Measurements from ENCODE around the gene DNER.
"Not testable (repeated sequence)": the region's sequence is repeated elsewhere in the genome, so short reads cannot be mapped to it uniquely, and the experiment has no call there.

The DNER gene

GRCh38 chr2:229614021-229614420 lies 100.3 kb downstream of the DNER start:
- not testable (repeated sequence) for DNase-seq

- no peak for DNase-seq
Observed at GRCh38 chr2:229612384-229612971, 101.9 kb downstream of the DNER start.

- DNase-seq = no peak
Observed at GRCh38 chr2:229611360-229611759, 103.0 kb downstream of the DNER start.

- no peak for DNase-seq
Observed at GRCh38 chr2:229610872-229611271, 103.5 kb downstream of the DNER start.

- DNase-seq = no peak
Observed at GRCh38 chr2:229610333-229610732, 104.0 kb downstream of the DNER start.

- DNase-seq = no peak
Observed at GRCh38 chr2:229601936-229602335, 112.4 kb downstream of the DNER start.

- no peak for DNase-seq
Observed at GRCh38 chr2:229601396-229601795, 113.0 kb downstream of the DNER start.

- DNase-seq = no peak
Observed at GRCh38 chr2:229598227-229598626, 116.1 kb downstream of the DNER start.

- DNase-seq = no peak
Observed at GRCh38 chr2:229596796-229597195, 117.6 kb downstream of the DNER start.

GRCh38 chr2:229591611-229592010 lies 122.7 kb downstream of the DNER start:
- no peak for DNase-seq

- peak; percentile 24 to 49 for DNase-seq
Observed at GRCh38 chr2:229586746-229587705, 127.3 kb downstream of the DNER start.

GRCh38 chr2:229586012-229586411 lies 128.3 kb downstream of the DNER start:
- no peak for DNase-seq

- DNase-seq = no peak
Observed at GRCh38 chr2:229582151-229582550, 132.2 kb downstream of the DNER start.

GRCh38 chr2:229578052-229578846 lies 136.1 kb downstream of the DNER start:
- DNase-seq = no peak

- DNase-seq = no peak
Observed at GRCh38 chr2:229575569-229576315, 138.6 kb downstream of the DNER start.

GRCh38 chr2:229572507-229573271 lies 141.7 kb downstream of the DNER start:
- no peak for DNase-seq

GRCh38 chr2:229571243-229571642 lies 143.1 kb downstream of the DNER start:
- no peak for DNase-seq

GRCh38 chr2:229566370-229566769 lies 148.0 kb downstream of the DNER start:
- DNase-seq = no peak

- no peak for DNase-seq
Observed at GRCh38 chr2:229564300-229564907, 150.0 kb downstream of the DNER start.

- DNase-seq = no peak
Observed at GRCh38 chr2:229563388-229563787, 151.0 kb downstream of the DNER start.

- no peak for DNase-seq
Observed at GRCh38 chr2:229562472-229563127, 151.8 kb downstream of the DNER start.
